ENCODE results near the gene PMVK. TPM values are rescaled to one million over a fixed set of nuclear protein-coding genes. Genes with fewer than 3 reads are reported as not detected.

The PMVK gene
- total RNA-seq, 2 experiments from 2014 or later = 40.9 to 43.8 TPM

- peak; percentile 74 for ATAC-seq
- ChIA-PET POLR2A (interaction anchor here (0.7 to 7.8 kb wide), 14 partner anchors 8 to 382 kb away, joined by 3 to 77 read pairs (median 4); partner anchors contain the start of genes CKS1B and PBXIP1), CTCF (interaction anchor here (0.8 to 3.7 kb wide), 16 partner anchors 12 to 602 kb away, joined by 3 to 24 read pairs (median 4); partner anchors contain the start of genes ADAM15 and CHRNB2)
Measured at GRCh38 chr1:154937085-154937987, 817 bp upstream of the PMVK start.

GRCh38 chr1:154935749-154936554 lies 567 bp downstream of the PMVK start:
- Mint-ChIP-seq H3K27ac (peak overlapping the region; percentile 96), H3K27me3 (ENCODE audit: low read depth) (no peaks in the 10 kb centered on the region), H3K36me3 (ENCODE audit: low read depth) (peaks cover 8% of the 10 kb centered on the region), H3K4me3 (peak overlapping the region; percentile 95), H3K4me1 (ENCODE audit: low read depth) (peaks cover 50% of the 10 kb centered on the region), H3K9me3 (ENCODE audit: insufficient read depth) (no peaks in the 10 kb centered on the region)
- ATAC-seq (no peak), DNase-seq (no peak)
- ChIA-PET CTCF (interaction anchor here (0.5 to 3.7 kb wide), 19 partner anchors 10 to 959 kb away, joined by 3 to 24 read pairs (median 5); partner anchors contain the start of genes ADAM15, CHRNB2 and LENEP), POLR2A (interaction anchor here (0.5 to 7.8 kb wide), 21 partner anchors 9 to 380 kb away, joined by 3 to 77 read pairs (median 4); partner anchors contain the start of genes CKS1B, LENEP, PBXIP1 and PYGO2)

More at GRCh38 chr1:154937085-154937987, 817 bp upstream of the PMVK start:
- H3K27ac Mint-ChIP-seq = peak overlapping the region; percentile 96
- H3K4me3 Mint-ChIP-seq = peak overlapping the region; percentile 95
- peaks cover 6% of the 10 kb centered on the region for H3K36me3 Mint-ChIP-seq (ENCODE audit: low read depth)
- H3K4me1 Mint-ChIP-seq (ENCODE audit: low read depth) = peaks cover 64% of the 10 kb centered on the region
- H3K27me3 Mint-ChIP-seq (ENCODE audit: low read depth) = no peaks in the 10 kb centered on the region
- no peaks in the 10 kb centered on the region for H3K9me3 Mint-ChIP-seq (ENCODE audit: insufficient read depth)
- DNase-seq = peak; percentile 93

GRCh38 chr1:154934358-154934948 lies 2.1 kb downstream of the PMVK start:
- POLR2A ChIA-PET = interaction anchor here (7.8 kb wide), 1 partner anchor 19 kb away, joined by 77 read pairs; the partner anchor contains the start of gene PBXIP1
- Mint-ChIP-seq H3K27me3 (ENCODE audit: low read depth) (no peaks in the 10 kb centered on the region), H3K9me3 (ENCODE audit: insufficient read depth) (no peaks in the 10 kb centered on the region), H3K36me3 (ENCODE audit: low read depth) (peaks cover 15% of the 10 kb centered on the region), H3K27ac (no peak overlapping the region), H3K4me1 (ENCODE audit: low read depth) (peaks cover 38% of the 10 kb centered on the region), H3K4me3 (no peak overlapping the region)
- CTCF ChIA-PET = interaction anchor here (1.7 kb wide), 1 partner anchor 375 kb away, joined by 5 read pairs; no protein-coding TSS in a partner anchor
- no peak for DNase-seq
- no peak for ATAC-seq

GRCh38 chr1:154931940-154932487 lies 4.5 kb downstream of the PMVK start:
- POLR2A ChIA-PET = no interaction called here
- CTCF ChIA-PET = interaction anchor here (0.8 to 1.5 kb wide), 2 partner anchors 20 to 262 kb away, joined by 3 read pairs; no protein-coding TSS in a partner anchor
- no peak overlapping the region for H3K27ac Mint-ChIP-seq
- no peaks in the 10 kb centered on the region for H3K9me3 Mint-ChIP-seq (ENCODE audit: insufficient read depth)
- no peaks in the 10 kb centered on the region for H3K27me3 Mint-ChIP-seq (ENCODE audit: low read depth)
- H3K36me3 Mint-ChIP-seq (ENCODE audit: low read depth) = peaks cover 32% of the 10 kb centered on the region
- no peak for DNase-seq
- H3K4me3 Mint-ChIP-seq = no peak overlapping the region
- ATAC-seq = no peak
- H3K4me1 Mint-ChIP-seq (ENCODE audit: low read depth) = peaks cover 21% of the 10 kb centered on the region

- Mint-ChIP-seq H3K27me3 (ENCODE audit: low read depth) (no peaks in the 10 kb centered on the region), H3K27ac (peak overlapping the region; percentile 86), H3K4me1 (ENCODE audit: low read depth) (peaks cover 19% of the 10 kb centered on the region), H3K4me3 (no peak overlapping the region), H3K9me3 (ENCODE audit: insufficient read depth) (no peaks in the 10 kb centered on the region), H3K36me3 (ENCODE audit: low read depth) (peaks cover 55% of the 10 kb centered on the region)
- CTCF ChIA-PET = interaction anchor here (1.5 kb wide), 1 partner anchor 10 kb away, joined by 7 read pairs; the partner anchor contains the start of gene PMVK
- no peak for DNase-seq
- POLR2A ChIA-PET = interaction anchor here (2.5 kb wide), 1 partner anchor 10 kb away, joined by 12 read pairs; the partner anchor contains the start of gene PMVK
- ATAC-seq = no peak
Measured at GRCh38 chr1:154926201-154926600, 10.3 kb downstream of the PMVK start.

GRCh38 chr1:154925335-154926170 lies 11.0 kb downstream of the PMVK start:
- peak overlapping the region; percentile 86 for H3K27ac Mint-ChIP-seq
- H3K4me3 Mint-ChIP-seq = no peak overlapping the region
- H3K9me3 Mint-ChIP-seq (ENCODE audit: insufficient read depth) = no peaks in the 10 kb centered on the region
- CTCF ChIA-PET = interaction anchor here (1.5 kb wide), 1 partner anchor 11 kb away, joined by 7 read pairs; the partner anchor contains the start of gene PMVK
- no peak for DNase-seq
- H3K36me3 Mint-ChIP-seq (ENCODE audit: low read depth) = peaks cover 52% of the 10 kb centered on the region
- H3K27me3 Mint-ChIP-seq (ENCODE audit: low read depth) = no peaks in the 10 kb centered on the region
- POLR2A ChIA-PET = interaction anchor here (2.5 kb wide), 1 partner anchor 11 kb away, joined by 12 read pairs; the partner anchor contains the start of gene PMVK
- H3K4me1 Mint-ChIP-seq (ENCODE audit: low read depth) = peaks cover 19% of the 10 kb centered on the region
- ATAC-seq = no peak

- Mint-ChIP-seq H3K27me3 (ENCODE audit: low read depth) (no peaks in the 10 kb centered on the region), H3K27ac (no peak overlapping the region), H3K9me3 (ENCODE audit: insufficient read depth) (no peaks in the 10 kb centered on the region), H3K4me1 (ENCODE audit: low read depth) (peaks cover 19% of the 10 kb centered on the region), H3K36me3 (ENCODE audit: low read depth) (peaks cover 44% of the 10 kb centered on the region), H3K4me3 (no peak overlapping the region)
- POLR2A ChIA-PET = no interaction called here
- CTCF ChIA-PET = no interaction called here
- DNase-seq (no peak), ATAC-seq (no peak)
Measured at GRCh38 chr1:154923695-154924094, 12.8 kb downstream of the PMVK start.

- H3K4me3 Mint-ChIP-seq = no peak overlapping the region
- no peak for ATAC-seq
- CTCF ChIA-PET = interaction anchor here (1.0 kb wide), 1 partner anchor 8 kb away, joined by 3 read pairs; no protein-coding TSS in a partner anchor
- H3K27me3 Mint-ChIP-seq (ENCODE audit: low read depth) = peaks cover 3% of the 10 kb centered on the region
- H3K27ac Mint-ChIP-seq = no peak overlapping the region
- no peaks in the 10 kb centered on the region for H3K4me1 Mint-ChIP-seq (ENCODE audit: low read depth)
- peaks cover 16% of the 10 kb centered on the region for H3K36me3 Mint-ChIP-seq (ENCODE audit: low read depth)
- peaks cover 5% of the 10 kb centered on the region for H3K9me3 Mint-ChIP-seq (ENCODE audit: insufficient read depth)
- POLR2A ChIA-PET = no interaction called here
- DNase-seq = no peak
Measured at GRCh38 chr1:154913273-154913672, 23.2 kb downstream of the PMVK start.

- POLR2A ChIA-PET = interaction anchor here (1.0 kb wide), 1 partner anchor 23 kb away, joined by 3 read pairs; no protein-coding TSS in a partner anchor
Measured at GRCh38 chr1:154912755-154913154, 23.8 kb downstream of the PMVK start.

More at GRCh38 chr1:154912755-154913154, 23.8 kb downstream of the PMVK start:
- ATAC-seq = no peak
- Mint-ChIP-seq H3K4me1 (ENCODE audit: low read depth) (no peaks in the 10 kb centered on the region), H3K36me3 (ENCODE audit: low read depth) (peaks cover 16% of the 10 kb centered on the region), H3K27me3 (ENCODE audit: low read depth) (peaks cover 3% of the 10 kb centered on the region), H3K27ac (no peak overlapping the region), H3K9me3 (ENCODE audit: insufficient read depth) (peaks cover 5% of the 10 kb centered on the region), H3K4me3 (no peak overlapping the region)
- CTCF ChIA-PET = interaction anchor here (1.0 kb wide), 1 partner anchor 8 kb away, joined by 3 read pairs; no protein-coding TSS in a partner anchor
- no peak for DNase-seq
